NCI-H128 (cell line): ENCODE results near the gene TRIP11.

Source experiments
- DNase-seq: peaks from one replicate; lab custom pipeline; 2025; ENCODE audit not compliant: unreplicated experiment; lab: John Stamatoyannopoulos, UW

Gene TRIP11

DNA sequence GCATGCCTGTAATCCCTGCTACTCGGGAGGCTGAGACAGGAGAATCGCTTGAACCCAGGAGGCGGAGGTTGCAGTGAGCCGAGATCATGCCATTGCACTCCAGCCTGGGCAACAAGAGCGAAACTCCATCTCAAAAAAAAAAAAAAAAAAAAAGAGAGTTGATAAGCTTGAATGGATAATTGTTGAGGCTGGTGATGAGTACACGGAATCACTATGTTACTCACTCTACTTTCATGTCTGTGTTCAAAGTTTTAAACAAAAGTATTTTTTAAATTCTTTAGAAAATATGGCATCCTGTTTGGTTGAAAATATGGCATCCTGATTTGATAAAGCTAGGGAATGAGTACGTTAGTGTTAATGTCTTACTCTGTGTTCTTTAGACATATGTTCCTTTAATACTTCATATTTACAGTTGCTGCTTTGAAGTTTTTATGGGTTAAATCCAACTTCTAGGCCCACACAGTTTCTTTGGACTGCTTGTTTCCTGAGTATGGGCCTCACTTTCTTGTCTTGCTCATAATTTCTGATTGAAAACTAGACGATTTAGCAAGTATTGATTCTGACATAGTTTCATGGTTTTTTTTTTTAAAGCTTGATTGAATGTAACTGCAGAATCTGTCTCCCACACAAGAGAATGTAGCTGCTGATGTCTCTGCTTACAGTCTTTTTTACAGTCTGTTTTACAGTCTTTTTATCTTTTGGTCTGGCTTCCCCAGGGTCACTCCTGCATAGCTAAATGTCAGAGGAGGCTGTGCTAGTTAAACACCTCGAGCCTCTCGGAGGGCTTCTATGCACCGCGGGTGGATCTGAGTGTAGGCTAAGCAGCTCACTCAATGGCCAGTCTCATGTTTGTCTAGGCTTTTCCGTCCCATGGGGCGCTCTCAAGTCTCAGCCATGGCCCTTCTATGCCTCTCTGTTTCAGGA, 78.3 kb downstream of the TRIP11 start:
- DNase-seq: no peak

DNA sequence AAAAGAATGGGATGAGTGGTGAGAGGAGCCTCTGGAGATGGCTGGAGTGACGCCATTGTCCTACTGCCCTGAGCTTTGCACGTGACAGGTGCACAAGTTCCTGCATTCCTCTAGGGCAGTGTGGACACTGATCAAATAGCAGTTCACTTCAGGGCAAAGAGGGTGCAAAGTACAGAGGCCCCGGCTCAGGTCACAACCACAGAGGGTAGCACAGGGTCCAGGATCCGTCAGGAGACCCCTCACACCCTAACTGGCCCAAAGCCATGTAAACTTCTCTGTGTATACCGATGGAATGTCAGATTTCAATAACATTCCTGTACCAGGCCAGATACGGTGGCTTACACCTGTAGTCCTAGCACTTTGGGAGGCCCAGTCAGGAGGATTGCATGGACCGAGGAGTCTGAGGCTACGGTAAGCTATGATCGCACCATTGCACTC, 82.0 kb downstream of the TRIP11 start:
- DNase-seq: no peak

- DNase-seq: no peak
Measured at GRCh38 chr14:91956616-91957015, 83.2 kb downstream of the TRIP11 start.

GRCh38 chr14:91955168-91955567, 84.7 kb downstream of the TRIP11 start:
- DNase-seq: no peak

DNA sequence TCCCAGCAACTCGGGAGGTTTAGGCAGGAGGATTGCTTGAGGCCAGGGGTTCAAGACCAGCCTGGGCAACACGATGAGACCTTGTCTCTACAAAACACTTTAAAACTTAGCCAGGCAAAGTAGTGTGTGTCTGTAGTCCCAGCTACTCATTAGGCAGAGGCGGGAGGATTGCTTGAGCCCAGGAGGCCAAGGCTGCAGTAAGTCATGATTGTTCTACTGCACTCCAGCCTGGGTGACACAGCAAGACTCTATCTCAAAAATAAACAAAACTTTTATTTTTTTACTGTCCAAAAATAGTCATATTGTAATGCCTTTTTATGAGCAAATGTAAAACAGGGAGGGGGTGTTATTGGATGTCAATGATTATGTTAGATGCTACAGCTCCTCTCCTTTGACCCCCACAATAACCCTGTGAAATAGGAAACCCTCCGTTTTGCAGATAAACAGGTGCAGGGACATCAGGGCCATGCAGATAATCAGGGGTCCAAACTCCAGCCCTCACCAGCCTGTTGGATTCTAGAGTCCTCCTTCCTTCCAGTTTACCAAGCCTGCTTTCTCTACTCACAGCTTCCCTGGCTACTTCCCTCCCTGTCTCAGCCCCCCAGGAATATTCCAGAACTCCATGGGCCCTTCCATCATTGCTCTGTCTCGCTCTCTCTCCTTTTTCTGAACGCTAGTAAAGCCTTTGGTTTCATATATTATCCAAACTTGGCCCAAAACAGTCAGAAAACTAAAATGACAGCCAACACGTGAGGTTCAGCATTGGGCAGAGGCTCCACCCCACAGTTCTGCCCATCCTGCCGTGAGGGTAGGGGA, 86.5 kb downstream of the TRIP11 start:
- DNase-seq: no peak

DNA sequence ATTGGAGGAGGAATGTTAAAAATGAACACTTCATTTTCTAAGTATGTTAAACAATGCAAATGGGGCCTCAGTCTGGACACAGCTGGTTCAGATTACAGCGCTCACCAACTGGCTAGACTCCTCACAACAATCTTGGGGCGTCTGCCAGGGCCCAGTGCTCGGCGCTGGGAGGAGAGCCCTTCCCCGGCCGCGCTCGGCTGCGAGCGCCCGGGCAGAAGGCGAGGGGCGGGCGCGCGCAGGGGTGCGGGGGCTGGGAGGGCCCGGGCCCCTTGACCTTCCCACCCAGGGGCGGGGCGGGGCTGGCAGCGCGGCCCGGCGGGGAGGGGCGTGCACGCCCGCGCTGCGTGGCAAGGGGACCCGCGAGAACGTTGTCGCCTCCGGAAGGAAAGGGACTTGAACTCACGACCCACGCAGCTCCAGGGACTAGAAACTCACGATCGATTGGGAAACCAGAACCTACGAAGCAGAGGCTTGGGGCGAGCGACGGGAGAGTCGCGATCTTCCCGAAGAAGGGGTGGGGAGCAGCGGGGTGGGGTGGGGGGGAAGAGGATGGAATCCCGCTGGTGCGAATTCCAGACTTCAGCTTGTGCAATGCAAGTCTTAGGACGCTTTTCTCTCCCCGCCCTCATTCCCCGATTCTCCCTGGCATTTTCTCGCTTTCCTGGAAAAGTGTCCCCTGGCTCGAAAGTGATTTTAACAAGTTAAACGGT, 92.2 kb downstream of the TRIP11 start, which contains the start of gene FBLN5:
Gene FBLN5 (minus strand): TSS at position 220 of the 710 bp plus-strand sequence. CDS start 465 bp downstream, outside the sequence.
- peak; percentile 16 for DNase-seq

GRCh38 chr14:91946622-91947474, 93.0 kb downstream of the TRIP11 start:
- no peak for DNase-seq

DNA sequence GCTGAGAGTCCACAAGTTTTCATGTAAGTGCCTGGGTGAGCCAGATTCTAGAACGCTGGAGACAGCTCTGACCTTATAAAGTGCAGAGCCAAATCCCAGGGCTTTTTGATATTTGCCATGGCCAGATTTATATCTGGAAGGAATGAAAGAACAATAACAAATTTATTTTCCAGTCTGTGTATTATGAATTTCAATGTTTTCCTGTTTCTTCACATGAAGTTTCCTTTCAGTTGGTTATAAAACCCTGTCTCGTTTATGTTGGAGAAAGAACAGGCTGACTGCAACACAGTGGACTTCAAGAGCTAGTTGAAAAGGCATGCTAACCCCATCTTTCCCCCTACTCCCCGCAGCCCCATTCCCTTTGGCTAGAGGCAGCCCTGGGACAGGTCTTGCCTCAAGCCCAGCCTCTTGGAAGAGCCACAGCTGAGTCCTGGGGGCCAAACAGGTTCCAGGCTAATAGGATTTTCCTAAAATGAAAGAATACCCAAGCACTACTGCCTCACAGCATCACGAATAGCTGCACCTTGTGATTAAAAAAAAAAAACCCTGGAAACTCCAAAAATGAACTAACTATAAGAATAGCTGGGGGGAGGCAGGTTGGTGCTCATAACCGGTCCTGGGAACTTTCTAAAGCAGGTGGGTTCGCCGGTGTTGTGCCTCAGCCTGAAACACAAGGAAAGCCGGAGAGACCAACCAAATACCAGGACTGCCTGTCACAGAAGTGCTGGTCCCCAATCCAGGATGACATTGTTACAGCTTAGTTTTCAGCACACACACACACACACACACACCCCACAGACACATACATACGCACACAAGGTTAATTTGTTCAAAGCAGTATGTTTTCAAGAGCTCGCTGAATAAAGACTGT, 93.9 kb downstream of the TRIP11 start:
- no peak for DNase-seq

DNA sequence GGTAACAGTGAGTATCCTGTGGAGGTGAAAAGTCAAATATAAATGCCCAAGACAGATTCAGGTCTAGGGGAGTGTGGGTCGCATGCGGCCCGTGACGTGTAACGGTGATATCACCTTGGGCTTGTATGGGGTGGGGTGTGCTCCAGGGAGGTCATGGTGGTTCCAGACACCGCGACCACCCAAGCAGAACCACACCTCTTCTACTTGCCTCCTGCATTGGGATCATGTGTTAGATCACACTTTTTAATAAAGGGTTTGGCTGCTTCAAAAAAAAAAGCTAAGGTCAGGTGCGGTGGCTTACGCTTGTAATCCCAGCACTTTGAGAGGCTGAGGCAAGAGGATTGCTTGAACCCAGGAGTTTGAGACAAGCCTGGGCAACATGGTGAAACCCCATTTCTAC, 96.9 kb downstream of the TRIP11 start:
- DNase-seq: no peak

DNA sequence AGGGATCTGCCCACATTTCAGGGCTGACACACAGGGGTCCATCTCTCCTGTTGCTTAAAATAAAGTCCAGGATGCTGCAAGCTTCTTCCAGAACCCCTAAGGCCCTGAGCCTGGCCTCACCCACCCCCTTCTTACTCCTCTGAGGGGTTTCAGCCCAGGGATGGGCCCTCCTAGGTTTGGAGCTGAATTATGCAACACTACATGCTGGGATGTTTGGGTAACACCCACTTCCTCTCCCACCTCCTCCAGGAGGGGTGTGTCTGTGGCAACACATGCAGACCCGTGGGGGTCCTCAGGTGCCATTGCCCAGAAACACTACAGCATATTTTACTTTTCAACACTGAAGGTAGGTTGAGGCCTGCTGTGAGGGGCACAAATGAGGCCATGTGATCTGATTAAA, 97.7 kb downstream of the TRIP11 start:
- DNase-seq: no peak

DNA sequence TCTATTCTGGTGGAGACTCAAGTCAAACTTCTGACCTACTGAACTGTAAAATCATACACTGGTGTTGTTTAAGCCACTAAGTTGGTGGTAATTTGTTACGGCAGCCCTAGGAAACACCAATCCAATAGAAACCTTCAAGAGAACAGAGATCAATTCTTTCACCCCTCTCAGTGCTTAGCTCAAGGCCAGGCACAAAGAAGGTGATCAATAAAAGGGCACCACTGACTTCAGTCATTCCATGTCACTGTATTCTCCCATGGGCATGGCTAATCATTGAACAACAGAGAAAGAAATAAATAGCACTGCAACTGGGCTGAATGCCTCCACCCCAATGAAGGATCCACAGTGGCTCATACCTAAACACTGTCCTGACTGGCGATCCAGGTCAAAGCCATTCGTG, 99.7 kb downstream of the TRIP11 start:
- DNase-seq: no peak

GRCh38 chr14:91935586-91935985, 104.3 kb downstream of the TRIP11 start:
- no peak for DNase-seq

DNA sequence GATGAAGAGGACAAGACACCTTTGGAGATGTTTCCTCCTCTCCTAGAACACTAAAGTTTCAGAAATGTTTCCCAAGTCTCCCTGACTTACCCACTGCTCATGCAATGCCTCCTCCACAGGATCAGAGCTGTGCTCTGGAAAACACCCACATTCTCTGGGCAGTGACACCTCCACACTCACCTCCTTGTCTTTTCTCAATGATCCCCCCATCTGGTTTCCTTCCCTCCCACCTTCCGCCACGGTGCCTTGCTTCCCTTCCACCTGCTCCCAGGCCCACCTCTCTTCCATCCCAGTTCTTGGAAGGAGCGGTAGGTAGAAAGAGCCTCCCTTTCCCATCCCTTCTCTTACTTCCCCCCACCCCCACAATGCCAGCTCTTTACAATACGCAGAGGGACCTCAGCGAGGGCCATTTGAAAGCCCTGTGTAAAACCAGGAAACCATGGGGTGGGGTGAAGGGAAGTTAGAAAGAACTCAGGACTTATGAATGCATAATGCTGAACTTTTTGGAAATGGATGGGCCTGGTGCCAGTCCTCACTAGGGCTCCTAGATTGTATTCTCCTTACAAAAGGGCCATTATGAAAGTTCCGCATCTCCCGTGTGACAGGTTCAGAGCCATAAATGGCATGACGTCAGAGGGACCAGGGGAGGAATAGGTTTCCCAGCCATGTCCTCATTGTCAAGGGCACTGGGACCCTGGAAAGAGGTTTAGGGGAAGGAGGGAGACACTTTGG, 105.1 kb downstream of the TRIP11 start:
- DNase-seq: no peak

DNA sequence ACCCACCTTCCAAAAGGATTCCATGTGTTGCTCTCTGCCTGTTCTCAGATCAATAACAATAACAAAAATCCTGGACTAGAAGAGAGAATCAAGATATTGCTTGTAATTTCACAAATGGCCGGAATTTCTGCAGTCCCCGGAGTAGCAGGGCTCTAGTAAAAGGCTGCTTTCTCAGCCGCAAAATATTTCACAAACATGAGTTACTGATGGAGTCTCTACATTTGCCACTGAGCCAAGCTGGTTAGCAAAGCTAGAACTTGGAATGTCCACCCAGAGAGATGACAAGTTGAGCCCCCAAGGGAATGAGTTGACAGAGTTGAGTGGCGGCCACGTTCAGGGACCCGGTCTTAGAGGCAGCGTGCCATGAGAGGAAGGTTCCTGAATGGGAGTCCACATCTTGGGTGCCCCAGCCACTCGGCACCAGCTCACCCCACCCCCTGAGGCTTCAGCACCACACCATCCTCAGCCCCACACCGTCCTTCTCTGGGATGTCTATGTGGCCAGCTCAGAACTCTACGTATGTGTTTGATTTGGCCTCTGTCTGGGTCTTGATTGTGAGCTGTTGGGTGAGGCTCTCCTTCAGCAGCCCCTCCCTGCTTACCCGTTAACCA, 108.3 kb downstream of the TRIP11 start:
- no peak for DNase-seq

- no peak for DNase-seq
Measured at GRCh38 chr14:91929700-91930099, 110.2 kb downstream of the TRIP11 start.

DNA sequence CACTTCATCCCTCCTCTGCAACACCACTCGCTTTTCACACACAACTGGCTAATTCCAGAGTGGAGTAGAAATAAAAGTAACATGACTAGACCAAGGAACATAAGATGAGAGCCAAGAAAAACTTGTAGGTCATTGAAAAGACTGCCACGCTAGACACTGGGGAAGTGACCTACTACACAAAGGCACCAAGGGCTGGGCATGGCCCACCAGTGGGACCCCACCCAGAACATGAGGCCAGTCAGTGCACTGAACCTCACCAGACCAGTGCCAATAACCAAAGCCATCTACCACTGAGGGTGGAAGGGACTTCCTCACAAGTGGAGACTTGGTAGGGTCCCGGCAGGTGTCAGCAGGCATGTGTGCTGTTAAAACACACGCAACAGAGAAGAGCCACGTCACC, 112.1 kb downstream of the TRIP11 start:
- no peak for DNase-seq

DNA sequence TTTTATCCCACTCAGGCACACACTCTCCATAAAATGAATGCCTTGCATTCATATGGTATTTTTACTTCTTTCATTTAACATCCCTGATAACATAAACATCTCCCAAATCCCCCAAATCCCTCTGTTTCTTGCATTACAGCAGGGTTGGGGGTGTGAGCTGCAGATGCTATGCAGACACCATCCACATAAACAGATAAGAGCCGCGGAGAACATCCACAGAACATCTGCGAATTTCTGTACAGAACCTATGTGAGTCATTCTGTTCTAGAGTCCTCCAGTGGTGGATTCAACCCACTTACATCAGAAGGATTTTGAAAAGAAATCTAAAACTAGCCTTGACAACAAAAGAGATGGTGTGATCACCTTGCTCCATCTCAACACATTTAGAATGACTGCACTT, 112.7 kb downstream of the TRIP11 start:
- no peak for DNase-seq

GRCh38 chr14:91926131-91926890, 113.5 kb downstream of the TRIP11 start:
- no peak for DNase-seq
